ENCODE measurements around the gene FBN3.

The FBN3 gene

DNA sequence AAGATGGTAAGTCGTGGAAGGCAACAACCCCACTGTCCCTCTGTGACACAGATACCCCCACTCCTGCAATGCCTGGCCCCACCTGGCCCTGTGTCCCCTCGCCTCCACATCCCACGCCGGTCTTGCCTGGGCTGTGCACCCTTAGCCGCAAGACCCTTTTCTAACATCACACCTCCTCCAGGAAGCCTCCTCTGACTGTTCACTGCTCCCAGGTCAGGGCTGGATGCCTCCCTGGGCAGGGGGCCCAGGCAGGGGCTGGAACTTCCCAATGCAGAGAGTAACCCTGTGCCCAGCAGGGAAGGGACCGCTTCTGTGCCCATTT, 1.3 kb downstream of the FBN3 start:
- no peak for DNase-seq

GRCh38 chr19:8147582-8147978, 1.8 kb downstream of the FBN3 start:
- DNase-seq = no peak

- no peak for DNase-seq
These were observed 2.4 kb downstream of the FBN3 start for GRCh38 chr19:8146877-8147581.

- DNase-seq = no peak
These were observed 5.0 kb downstream of the FBN3 start for GRCh38 chr19:8144273-8144995.

GRCh38 chr19:8143041-8143440, 6.4 kb downstream of the FBN3 start:
- DNase-seq = no peak

DNA sequence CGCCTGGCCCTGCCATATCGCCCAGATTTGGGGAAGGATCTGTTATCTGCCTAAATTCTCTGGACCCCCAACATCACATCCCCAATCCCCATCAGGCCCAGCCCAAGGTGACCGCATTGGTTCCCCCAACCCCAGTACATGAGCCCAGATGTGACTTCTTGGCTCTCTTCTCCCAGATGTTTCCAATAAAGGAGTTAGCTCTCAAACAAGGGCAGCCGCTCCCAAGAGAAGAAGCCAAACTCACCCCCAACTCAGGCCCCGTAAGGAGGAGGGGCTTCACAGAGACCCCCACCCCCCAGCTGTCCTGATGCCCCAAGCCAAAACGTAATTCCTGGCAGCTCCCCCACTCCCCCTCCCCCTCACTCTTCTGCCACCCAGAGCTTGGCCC, 6.9 kb downstream of the FBN3 start:
- DNase-seq = no peak

GRCh38 chr19:8141726-8142512, 7.5 kb downstream of the FBN3 start:
- no peak for DNase-seq

DNA sequence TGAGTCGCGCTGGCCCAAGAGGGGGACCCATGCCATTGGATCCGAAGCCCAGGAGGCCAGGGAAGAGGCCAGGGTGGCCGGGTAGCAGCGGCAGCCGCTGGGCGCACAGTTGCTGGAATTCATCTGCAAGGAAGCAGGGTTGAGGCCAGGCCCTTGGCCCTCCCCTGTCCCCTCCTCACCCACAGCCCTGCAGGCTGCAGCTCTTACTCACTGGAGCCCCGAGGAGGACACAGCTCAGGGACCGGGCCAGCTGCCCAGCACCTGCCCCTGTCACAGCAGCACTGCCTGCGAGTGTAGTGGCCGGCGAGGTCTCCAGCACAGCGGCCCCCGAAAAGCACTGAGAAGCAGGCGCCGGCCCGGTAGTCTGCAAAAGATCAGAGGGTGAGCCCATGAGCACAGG, 11.2 kb downstream of the FBN3 start:
- DNase-seq = no peak

GRCh38 chr19:8137425-8137824, 12.0 kb downstream of the FBN3 start:
- DNase-seq = no peak

DNA sequence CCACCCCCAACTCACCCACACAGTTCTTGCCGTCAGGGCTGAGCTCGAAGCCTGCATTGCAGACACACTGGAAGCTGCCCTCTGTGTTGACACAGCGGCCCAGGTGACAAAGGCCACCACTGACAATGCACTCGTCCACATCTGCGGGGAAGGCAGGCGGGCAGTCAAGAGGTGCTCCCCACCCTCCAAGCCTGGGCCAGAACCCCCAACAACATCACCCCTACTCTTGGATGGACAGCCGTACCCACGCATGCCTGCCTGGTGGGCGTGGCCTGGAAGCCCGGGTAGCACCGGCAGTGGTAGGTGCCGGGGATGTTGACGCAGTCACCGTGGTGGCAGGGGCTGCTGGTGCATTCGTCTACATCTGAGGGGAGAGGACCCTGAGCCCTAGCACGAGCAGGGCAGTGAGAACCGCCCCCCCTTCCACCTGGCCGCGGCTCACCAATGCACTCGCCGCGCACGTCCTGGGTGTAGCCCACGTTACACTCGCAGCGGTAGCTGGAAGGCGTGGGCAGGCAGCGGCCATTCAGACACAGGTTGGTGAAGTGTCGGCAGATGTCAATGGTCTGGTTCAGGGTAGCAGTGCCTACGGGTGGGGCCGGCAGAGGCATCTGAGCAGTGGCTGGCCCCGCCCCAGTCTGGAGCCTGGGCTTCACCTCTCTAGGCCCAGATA, 13.3 kb downstream of the FBN3 start:
- no peak for DNase-seq

- no peak for DNase-seq
These were observed 16.4 kb downstream of the FBN3 start for GRCh38 chr19:8132858-8133458.

- DNase-seq = no peak
These were observed 17.9 kb downstream of the FBN3 start for GRCh38 chr19:8131517-8131916.

- DNase-seq = no peak
These were observed 20.3 kb downstream of the FBN3 start for GRCh38 chr19:8129061-8129618.

GRCh38 chr19:8128551-8128950, 20.8 kb downstream of the FBN3 start:
- DNase-seq = no peak

DNA sequence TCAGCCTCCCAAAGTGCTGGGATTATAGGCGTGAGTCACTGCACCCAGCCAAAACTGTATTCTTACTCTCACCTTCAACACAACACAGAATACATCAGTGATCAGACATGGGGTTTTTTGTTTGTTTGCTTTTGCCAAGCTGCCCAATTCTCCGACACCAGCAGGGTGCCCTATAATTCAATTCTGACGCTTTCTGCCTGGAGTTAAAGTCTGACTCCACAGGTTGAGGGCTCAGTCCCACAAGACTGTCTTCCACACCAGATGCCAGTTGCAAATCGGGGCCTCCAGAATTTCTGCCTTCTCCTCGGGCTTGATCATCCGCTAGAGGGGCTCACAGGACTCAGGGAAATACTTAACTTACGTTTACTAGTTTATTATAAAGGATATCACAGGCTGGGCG, 22.1 kb downstream of the FBN3 start:
- no peak for DNase-seq

DNA sequence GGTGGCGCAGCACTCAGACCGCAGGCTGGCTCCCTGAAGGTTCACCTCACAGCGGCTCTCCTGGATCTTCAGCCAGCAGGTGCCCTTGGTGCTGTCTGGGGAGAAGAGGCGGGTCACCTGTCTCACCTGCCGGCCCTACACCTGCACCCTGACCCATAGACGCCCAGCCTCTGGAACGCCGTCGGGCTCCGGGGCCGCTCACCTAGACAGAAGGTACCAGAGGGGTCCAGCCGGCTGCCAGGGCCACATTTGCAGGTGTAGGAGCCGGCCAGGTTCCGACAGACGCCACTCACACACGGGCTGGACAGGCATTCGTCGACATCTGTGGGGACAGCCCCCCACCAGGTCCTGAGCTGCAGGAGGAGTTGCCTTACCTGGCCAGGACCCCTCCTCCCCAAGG, 22.9 kb downstream of the FBN3 start:
- DNase-seq = no peak

GRCh38 chr19:8126008-8126407, 23.4 kb downstream of the FBN3 start:
- DNase-seq = no peak

DNA sequence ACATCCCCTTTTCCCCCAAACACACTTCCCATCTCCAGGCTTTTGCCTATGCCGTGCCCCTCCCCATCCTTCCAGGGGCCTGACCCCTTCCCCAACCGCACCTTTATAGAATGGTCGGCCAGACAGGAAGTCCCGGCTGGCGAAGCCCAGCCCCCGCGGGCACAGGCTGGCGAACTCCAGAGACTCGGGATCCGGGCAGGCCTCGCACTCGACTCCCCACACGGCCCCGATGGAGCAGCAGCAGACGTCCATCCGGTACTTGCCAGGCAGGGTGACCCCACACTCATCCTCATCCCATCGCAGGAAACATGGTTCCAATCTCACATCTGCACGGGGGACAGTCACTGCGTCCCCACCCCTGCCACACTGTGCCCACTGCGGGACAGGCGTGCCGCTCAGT, 25.7 kb downstream of the FBN3 start:
- DNase-seq = no peak

- DNase-seq = no peak
These were observed 28.5 kb downstream of the FBN3 start for GRCh38 chr19:8120636-8121480.

- DNase-seq = no peak
These were observed 31.4 kb downstream of the FBN3 start for GRCh38 chr19:8117991-8118390.

DNA sequence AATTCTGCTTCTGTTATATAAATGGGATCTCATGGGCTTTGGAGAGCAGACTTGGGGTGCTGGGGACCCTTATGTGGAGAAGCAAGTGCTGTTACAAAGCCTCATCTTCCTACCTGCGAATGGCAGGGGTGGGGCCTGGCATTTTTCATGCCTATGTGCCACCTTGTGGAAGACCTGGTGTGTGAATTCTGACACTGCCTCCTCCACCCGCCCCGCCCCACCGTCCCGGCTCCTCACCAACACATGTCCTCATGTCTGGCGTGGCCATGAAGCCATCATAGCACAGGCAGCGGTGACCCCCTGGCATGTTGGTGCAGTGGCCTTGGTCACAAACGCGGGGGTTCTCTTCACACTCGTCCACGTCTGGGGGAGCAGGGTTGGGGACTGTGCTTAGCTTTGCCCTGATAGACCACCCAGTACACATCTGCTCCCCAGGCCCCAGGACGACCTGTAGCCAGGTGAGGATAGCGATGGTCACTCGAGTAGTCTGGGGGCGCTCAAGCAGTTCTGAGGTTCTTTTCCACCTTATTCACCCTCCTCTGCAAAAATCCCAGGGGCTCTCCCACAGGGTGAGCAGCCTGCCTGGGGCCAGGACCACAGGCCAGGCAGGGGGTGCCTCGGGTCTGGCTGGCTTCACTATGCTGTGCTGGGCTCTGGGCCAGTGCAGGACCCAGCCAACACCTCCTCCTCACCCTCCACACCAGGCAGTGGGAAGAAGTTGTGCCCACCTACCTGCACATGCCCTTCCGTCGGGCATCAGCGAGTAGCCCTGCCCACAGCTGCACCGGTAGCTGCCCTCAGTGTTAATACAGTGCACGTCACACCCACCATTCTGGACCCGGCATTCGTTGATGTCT, 32.7 kb downstream of the FBN3 start:
- no peak for DNase-seq

All from CD4-positive, alpha-beta T cell treated with Interleukin-15 for 1 hour (primary cell).